NCI-H2029 (cell line): ENCODE measurements around the gene DESI2.
"Not testable (repeated sequence)": the region's sequence is repeated elsewhere in the genome, so short reads cannot be mapped to it uniquely, and the experiment has no call there.

Experiments used
- DNase-seq: peaks from one replicate; lab custom pipeline; 2025; lab: John Stamatoyannopoulos, UW

The DESI2 gene

GRCh38 chr1:244705261-244706234 lies 52.6 kb downstream of the DESI2 start:
- DNase-seq = no peak

GRCh38 chr1:244709076-244709475 lies 56.1 kb downstream of the DESI2 start:
- DNase-seq = no peak

GRCh38 chr1:244709476-244710368 lies 56.8 kb downstream of the DESI2 start:
- DNase-seq = no peak

- no peak for DNase-seq
These were observed 57.6 kb downstream of the DESI2 start for GRCh38 chr1:244710474-244711062.

- no peak for DNase-seq
These were observed 59.7 kb downstream of the DESI2 start for GRCh38 chr1:244712669-244713068.

- DNase-seq = no peak
These were observed 60.4 kb downstream of the DESI2 start for GRCh38 chr1:244713332-244713731.

- no peak for DNase-seq
These were observed 75.0 kb downstream of the DESI2 start for GRCh38 chr1:244727871-244728474.

GRCh38 chr1:244730153-244730933 lies 77.4 kb downstream of the DESI2 start:
- no peak for DNase-seq

- no peak for DNase-seq
These were observed 78.1 kb downstream of the DESI2 start for GRCh38 chr1:244730934-244731434.

GRCh38 chr1:244731651-244732050 lies 78.7 kb downstream of the DESI2 start:
- no peak for DNase-seq

- DNase-seq = no peak
These were observed 80.0 kb downstream of the DESI2 start for GRCh38 chr1:244732851-244733450.

GRCh38 chr1:244735404-244735803 lies 82.5 kb downstream of the DESI2 start:
- DNase-seq = no peak

- no peak for DNase-seq
These were observed 83.1 kb downstream of the DESI2 start for GRCh38 chr1:244735876-244736561.

GRCh38 chr1:244739140-244739539 lies 86.2 kb downstream of the DESI2 start:
- DNase-seq = not testable (repeated sequence)

GRCh38 chr1:244740027-244740617 lies 87.2 kb downstream of the DESI2 start:
- DNase-seq = not testable (repeated sequence)

- DNase-seq = no peak
These were observed 88.8 kb downstream of the DESI2 start for GRCh38 chr1:244741692-244742091.

- DNase-seq = no peak
These were observed 96.5 kb downstream of the DESI2 start for GRCh38 chr1:244749230-244750016.

- peak; percentile 74 for DNase-seq
These were observed 98.5 kb downstream of the DESI2 start for GRCh38 chr1:244751271-244751895.
